Measurements from ENCODE around the gene WIPI1. TPM values are rescaled to one million over a fixed set of nuclear protein-coding genes. Genes with fewer than 3 reads are reported as not detected.
"Not testable (repeated sequence)": the region's sequence is repeated elsewhere in the genome, so short reads cannot be mapped to it uniquely, and the experiment has no call there.

WIPI1 gene
- total and polyA plus RNA-seq, 2 of the 13 experiments (the other 11 are each of a cell fraction or from before 2014, with no cell fraction given), result 29.4 to 141 TPM

- H2AFZ ChIP-seq (ENCODE audit: low read length); FAIRE-seq; in situ Hi-C loops (cut with HindIII; ENCODE audit: extremely low pct_ligation_motif_present, low pct_unique_long_range_greater_than_20kb); H3K27ac ChIP-seq (ENCODE audit: extremely low read length, insufficient read depth, low read length); H4K20me1 ChIP-seq (ENCODE audit: insufficient read depth, low read length); H3K27me3 ChIP-seq (ENCODE audit: control insufficient read depth in 1 of 2, insufficient read depth in 2 of 2, low read length in 2 of 2); H3K36me3 ChIP-seq (replicated peaks in 1 of 2; ENCODE audit: control insufficient read depth in 1 of 2, insufficient read depth in 2 of 2, low read length in 2 of 2); intact Hi-C loops (cut with micrococcal nuclease; ENCODE audit: unreplicated experiment); CTCF ChIA-PET (ENCODE audit: low intra/inter-chr PET ratio, low total read pairs); DNase-seq (ENCODE audit: low spot score); H3K79me2 ChIP-seq (ENCODE audit: insufficient read depth, low read length); H3K9me3 ChIP-seq (ENCODE audit: low read length); TF ChIP-seq SP1 (IDR thresholded peaks at IDR 0.05): not testable (repeated sequence)
- TSS peak; percentile 60 for BruUV-seq (replicated peaks)
- Histone ChIP-seq H3K4me3 (replicated peaks in 1 of 3; ENCODE audit: insufficient read depth in 1 of 3, low read depth in 2 of 3, low read length in 3 of 3) (peak overlapping the region; percentile 18 to 60 (median 59); a peak in 5 of 6 replicates), H3K4me1 (ENCODE audit: insufficient read depth, low read length) (peaks cover 15% of the 10 kb centered on the region), H3K4me2 (ENCODE audit: low read depth, low read length) (peak overlapping the region; percentile 77), H3K9ac (ENCODE audit: insufficient read depth, low read depth, low read length) (0 out of 2 replicates have a peak overlapping the region, but pooled peaks have one; percentile 8)
- WGBS (ENCODE audit: low lambda C conversion rate), result 12% methylated on average over 10 of the region's 34 CpGs
- ATAC-seq, result peak; percentile 51
- POLR2A ChIA-PET, result interaction anchor here (1.1 to 1.5 kb wide), 7 partner anchors 15 to 167 kb away, joined by 3 to 7 read pairs (median 6); partner anchors contain the start of genes AMZ2, ARSG and SLC16A6
- 0 out of 2 replicates have a peak, but pooled peaks have one; percentile 64 for TF ChIP-seq FOXC1 (CRISPR knock-in tag; IDR thresholded peaks at IDR 0.05; ENCODE audit: borderline replicate concordance)
- TF ChIP-seq ZNF777 (CRISPR knock-in tag; IDR thresholded peaks at IDR 0.05), result peak; percentile 30; the same call in 1 of the 2 replicates
- TF ChIP-seq RAD21 (CRISPR knock-in tag; IDR thresholded peaks at IDR 0.05), result peak; percentile 28; the same call in 1 of the 2 replicates
- peak; percentile 27; the same call in 1 of the 2 replicates for TF ChIP-seq RXRB (CRISPR knock-in tag; IDR thresholded peaks at IDR 0.05; ENCODE audit: borderline replicate concordance)
- peak; percentile 82 for TF ChIP-seq ZGPAT (CRISPR knock-in tag; IDR thresholded peaks at IDR 0.05)
- TF ChIP-seq ZMYM4 (CRISPR knock-in tag; IDR thresholded peaks at IDR 0.05), result peak; percentile 18; the same call in 1 of the 2 replicates
- peak; percentile 58; the same call in 1 of the 2 replicates for TF ChIP-seq SP5 (CRISPR knock-in tag; IDR thresholded peaks at IDR 0.05; ENCODE audit: borderline replicate concordance, low read depth)
- 0 out of 2 replicates have a peak, but pooled peaks have one; percentile 25 for TF ChIP-seq SP1 (CRISPR knock-in tag; IDR thresholded peaks at IDR 0.05)
- peak; percentile 35; the same call in 1 of the 2 replicates for TF ChIP-seq KAT8 (CRISPR knock-in tag; IDR thresholded peaks at IDR 0.05)
- peak; percentile 40; the same call in 1 of the 2 replicates for TF ChIP-seq MED1 (CRISPR knock-in tag; IDR thresholded peaks at IDR 0.05)
- TF ChIP-seq KAT7 (CRISPR knock-in tag; IDR thresholded peaks at IDR 0.05; ENCODE audit: borderline replicate concordance), result 0 out of 2 replicates have a peak, but pooled peaks have one; percentile 72
- 0 out of 2 replicates have a peak, but pooled peaks have one; percentile 28 for TF ChIP-seq MXD3 (CRISPR knock-in tag; IDR thresholded peaks at IDR 0.05)
- peak; percentile 55; the same call in 1 of the 2 replicates for TF ChIP-seq ZNF792 (CRISPR knock-in tag; IDR thresholded peaks at IDR 0.05)
- TF ChIP-seq MEF2D (CRISPR knock-in tag; IDR thresholded peaks at IDR 0.05), result 0 out of 2 replicates have a peak, but pooled peaks have one; percentile 39
- peak; percentile 75 for TF ChIP-seq ZNF687 (CRISPR knock-in tag; IDR thresholded peaks at IDR 0.05)
- 0 out of 2 replicates have a peak, but pooled peaks have one; percentile 36 for TF ChIP-seq ZNF124 (CRISPR knock-in tag; IDR thresholded peaks at IDR 0.05)
Measured at GRCh38 chr17:68413597-68414560, 43.4 kb downstream of the WIPI1 start.

Measured in HepG2 (cell line).